ENCODE results near the gene MED9.

DNA sequence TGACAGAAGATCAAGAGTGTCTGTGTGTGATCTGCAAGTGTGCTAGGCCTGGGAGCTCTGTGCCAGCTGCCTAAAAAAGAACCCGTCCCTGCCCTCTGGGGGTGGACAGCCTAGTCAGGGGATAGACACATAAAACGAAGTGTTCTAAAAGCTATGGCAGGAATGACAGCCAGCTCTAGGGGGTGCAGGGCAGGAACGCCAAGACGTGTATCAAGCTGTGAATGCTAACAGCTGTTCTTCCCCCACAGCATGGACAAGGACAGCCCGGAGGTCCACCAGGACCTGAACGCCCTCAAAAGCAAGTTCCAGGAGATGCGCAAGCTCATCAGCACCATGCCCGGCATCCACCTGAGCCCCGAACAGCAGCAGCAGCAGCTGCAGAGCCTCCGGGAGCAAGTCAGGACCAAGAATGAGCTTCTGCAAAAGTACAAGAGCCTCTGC lies 14.3 kb downstream of the MED9 start:
- TF ChIP-seq, protein P1, sequence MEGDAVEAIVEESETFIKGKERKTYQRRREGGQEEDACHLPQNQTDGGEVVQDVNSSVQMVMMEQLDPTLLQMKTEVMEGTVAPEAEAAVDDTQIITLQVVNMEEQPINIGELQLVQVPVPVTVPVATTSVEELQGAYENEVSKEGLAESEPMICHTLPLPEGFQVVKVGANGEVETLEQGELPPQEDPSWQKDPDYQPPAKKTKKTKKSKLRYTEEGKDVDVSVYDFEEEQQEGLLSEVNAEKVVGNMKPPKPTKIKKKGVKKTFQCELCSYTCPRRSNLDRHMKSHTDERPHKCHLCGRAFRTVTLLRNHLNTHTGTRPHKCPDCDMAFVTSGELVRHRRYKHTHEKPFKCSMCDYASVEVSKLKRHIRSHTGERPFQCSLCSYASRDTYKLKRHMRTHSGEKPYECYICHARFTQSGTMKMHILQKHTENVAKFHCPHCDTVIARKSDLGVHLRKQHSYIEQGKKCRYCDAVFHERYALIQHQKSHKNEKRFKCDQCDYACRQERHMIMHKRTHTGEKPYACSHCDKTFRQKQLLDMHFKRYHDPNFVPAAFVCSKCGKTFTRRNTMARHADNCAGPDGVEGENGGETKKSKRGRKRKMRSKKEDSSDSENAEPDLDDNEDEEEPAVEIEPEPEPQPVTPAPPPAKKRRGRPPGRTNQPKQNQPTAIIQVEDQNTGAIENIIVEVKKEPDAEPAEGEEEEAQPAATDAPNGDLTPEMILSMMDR (IDR thresholded peaks at IDR 0.05): no peak
- TF ChIP-seq EP300 (IDR thresholded peaks at IDR 0.05) (no peak), POLR2A (IDR thresholded peaks at IDR 0.05) (no peak)
